ENCODE results near the gene CAMK2A.

CAMK2A gene

GRCh38 chr5:150245111-150245789, 44.3 kb downstream of the CAMK2A start:
- DNase-seq (ENCODE audit: low read depth in 1 of 2, low spot score in 1 of 2) = no peak
- TF ChIP-seq, protein P1, sequence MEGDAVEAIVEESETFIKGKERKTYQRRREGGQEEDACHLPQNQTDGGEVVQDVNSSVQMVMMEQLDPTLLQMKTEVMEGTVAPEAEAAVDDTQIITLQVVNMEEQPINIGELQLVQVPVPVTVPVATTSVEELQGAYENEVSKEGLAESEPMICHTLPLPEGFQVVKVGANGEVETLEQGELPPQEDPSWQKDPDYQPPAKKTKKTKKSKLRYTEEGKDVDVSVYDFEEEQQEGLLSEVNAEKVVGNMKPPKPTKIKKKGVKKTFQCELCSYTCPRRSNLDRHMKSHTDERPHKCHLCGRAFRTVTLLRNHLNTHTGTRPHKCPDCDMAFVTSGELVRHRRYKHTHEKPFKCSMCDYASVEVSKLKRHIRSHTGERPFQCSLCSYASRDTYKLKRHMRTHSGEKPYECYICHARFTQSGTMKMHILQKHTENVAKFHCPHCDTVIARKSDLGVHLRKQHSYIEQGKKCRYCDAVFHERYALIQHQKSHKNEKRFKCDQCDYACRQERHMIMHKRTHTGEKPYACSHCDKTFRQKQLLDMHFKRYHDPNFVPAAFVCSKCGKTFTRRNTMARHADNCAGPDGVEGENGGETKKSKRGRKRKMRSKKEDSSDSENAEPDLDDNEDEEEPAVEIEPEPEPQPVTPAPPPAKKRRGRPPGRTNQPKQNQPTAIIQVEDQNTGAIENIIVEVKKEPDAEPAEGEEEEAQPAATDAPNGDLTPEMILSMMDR (IDR thresholded peaks at IDR 0.05; ENCODE audit: insufficient read depth, low read length) = no peak
- TF ChIP-seq GABPA (IDR thresholded peaks at IDR 0.05; ENCODE audit: low read depth) (no peak), REST (IDR thresholded peaks at IDR 0.05; ENCODE audit: insufficient replicate concordance, low read depth) (no peak), POLR2AphosphoS5 (IDR thresholded peaks at IDR 0.05; ENCODE audit: low read depth) (no peak), SPI1 (IDR thresholded peaks at IDR 0.05; ENCODE audit: borderline replicate concordance, low read depth) (no peak)
- no peak overlapping the region for H3K27ac ChIP-seq (replicated peaks)
- H3K27me3 ChIP-seq (ENCODE audit: insufficient read depth, poor library complexity, severe bottlenecking) = no peaks in the 10 kb centered on the region
- no peak overlapping the region for H3K4me3 ChIP-seq (replicated peaks; ENCODE audit: insufficient read depth, low read length)

- Histone ChIP-seq H3K4me3 (replicated peaks; ENCODE audit: insufficient read depth, low read length) (no peak overlapping the region), H3K27me3 (ENCODE audit: insufficient read depth, poor library complexity, severe bottlenecking) (no peaks in the 10 kb centered on the region), H3K27ac (replicated peaks) (no peak overlapping the region)
- no peak for DNase-seq (ENCODE audit: low read depth in 1 of 2, low spot score in 1 of 2)
- TF ChIP-seq, protein P1 (IDR thresholded peaks at IDR 0.05; ENCODE audit: insufficient read depth, low read length) = no peak
- TF ChIP-seq POLR2AphosphoS5 (IDR thresholded peaks at IDR 0.05; ENCODE audit: low read depth) (no peak), GABPA (IDR thresholded peaks at IDR 0.05; ENCODE audit: low read depth) (no peak), SPI1 (IDR thresholded peaks at IDR 0.05; ENCODE audit: borderline replicate concordance, low read depth) (no peak), REST (IDR thresholded peaks at IDR 0.05; ENCODE audit: insufficient replicate concordance, low read depth) (no peak)
Observed at GRCh38 chr5:150244209-150244608, 45.4 kb downstream of the CAMK2A start.

GRCh38 chr5:150243590-150243989, 46.0 kb downstream of the CAMK2A start:
- H3K4me3 ChIP-seq (replicated peaks; ENCODE audit: insufficient read depth, low read length) = no peak overlapping the region
- DNase-seq (ENCODE audit: low read depth in 1 of 2, low spot score in 1 of 2) = no peak
- no peak overlapping the region for H3K27ac ChIP-seq (replicated peaks)
- TF ChIP-seq POLR2AphosphoS5 (IDR thresholded peaks at IDR 0.05; ENCODE audit: low read depth) = no peak
- TF ChIP-seq, protein P1 (IDR thresholded peaks at IDR 0.05; ENCODE audit: insufficient read depth, low read length) = no peak
- H3K27me3 ChIP-seq (ENCODE audit: insufficient read depth, poor library complexity, severe bottlenecking) = no peaks in the 10 kb centered on the region
